ENCODE results near the gene THSD7B.

Gene THSD7B

GRCh38 chr2:137708311-137708710, 943.0 kb downstream of the THSD7B start:
- Histone ChIP-seq H2AK5ac (ENCODE audit: low read length, severe bottlenecking) (no peak overlapping the region), H3K4me3 (ENCODE audit: insufficient read depth in 1 of 2, low read depth in 1 of 2, low read length in 2 of 2) (no peak overlapping the region), H3K14ac (ENCODE audit: low read length in 2 of 2) (no peak overlapping the region), H2AFZ (ENCODE audit: low read depth, low read length) (no peak overlapping the region), H3K27ac (ENCODE audit: low read length, poor library complexity, severe bottlenecking) (no peak overlapping the region), H4K91ac (ENCODE audit: low read length) (no peak overlapping the region), H3K18ac (ENCODE audit: low read depth in 1 of 2, low read length in 2 of 2) (no peak overlapping the region), H2BK12ac (ENCODE audit: low read length in 2 of 2) (no peak overlapping the region), H2BK5ac (ENCODE audit: low read depth, low read length, poor library complexity, severe bottlenecking) (no peak overlapping the region), H3K27me3 (ENCODE audit: control insufficient read depth in 1 of 2, insufficient read depth in 1 of 2, low read length in 2 of 2) (no peaks in the 10 kb centered on the region), H3K9ac (ENCODE audit: low read length) (no peak overlapping the region), H4K8ac (ENCODE audit: low read length) (no peak overlapping the region), H2BK120ac (ENCODE audit: low read depth, low read length) (no peak overlapping the region), H3K4me2 (ENCODE audit: low read length, poor library complexity, severe bottlenecking) (no peak overlapping the region), H3K79me1 (replicated peaks; ENCODE audit: low read length, poor library complexity, severe bottlenecking) (no peaks in the 10 kb centered on the region), H3K4me1 (ENCODE audit: control insufficient read depth, insufficient read depth, low read depth, low read length) (peaks cover 14% of the 10 kb centered on the region), H3K36me3 (ENCODE audit: control insufficient read depth in 1 of 2, insufficient read depth in 2 of 2, low read depth in 1 of 2, low read length in 2 of 2) (no peaks in the 10 kb centered on the region), H3K4ac (ENCODE audit: low read depth in 1 of 2, low read length in 2 of 2) (no peak overlapping the region), H3K9me3 (ENCODE audit: control insufficient read depth, low read length) (peaks cover 24% of the 10 kb centered on the region), H2BK15ac (ENCODE audit: low read depth, poor library complexity, severe bottlenecking) (no peak overlapping the region), H3K23ac (ENCODE audit: low read length in 2 of 2) (no peak overlapping the region)
- 95% methylated on average over 5 of the region's 5 CpGs for WGBS
- no peak for DNase-seq

- DNase-seq = no peak
Measured at GRCh38 chr2:137715731-137716191, 950.4 kb downstream of the THSD7B start.

GRCh38 chr2:137718786-137719185, 953.4 kb downstream of the THSD7B start:
- no peak overlapping the region for H3K14ac ChIP-seq (ENCODE audit: low read length in 2 of 2)
- H3K4me3 ChIP-seq (ENCODE audit: insufficient read depth in 1 of 2, low read depth in 1 of 2, low read length in 2 of 2) = no peak overlapping the region
- H2BK12ac ChIP-seq (ENCODE audit: low read length in 2 of 2) = no peak overlapping the region
- H3K9ac ChIP-seq (ENCODE audit: low read length) = no peak overlapping the region
- H3K36me3 ChIP-seq (ENCODE audit: control insufficient read depth in 1 of 2, insufficient read depth in 2 of 2, low read depth in 1 of 2, low read length in 2 of 2) = no peaks in the 10 kb centered on the region
- DNase-seq = no peak
- no peak overlapping the region for H2BK5ac ChIP-seq (ENCODE audit: low read depth, low read length, poor library complexity, severe bottlenecking)
- no peak overlapping the region for H2AFZ ChIP-seq (ENCODE audit: low read depth, low read length)
- no peak overlapping the region for H2BK120ac ChIP-seq (ENCODE audit: low read depth, low read length)
- no peaks in the 10 kb centered on the region for H3K27me3 ChIP-seq (ENCODE audit: control insufficient read depth in 1 of 2, insufficient read depth in 1 of 2, low read length in 2 of 2)
- no peaks in the 10 kb centered on the region for H3K79me1 ChIP-seq (replicated peaks; ENCODE audit: low read length, poor library complexity, severe bottlenecking)
- no peaks in the 10 kb centered on the region for H3K4me1 ChIP-seq (ENCODE audit: control insufficient read depth, insufficient read depth, low read depth, low read length)
- WGBS = 90% methylated on average over 3 of the region's 3 CpGs
- no peak overlapping the region for H3K4ac ChIP-seq (ENCODE audit: low read depth in 1 of 2, low read length in 2 of 2)
- no peak overlapping the region for H3K23ac ChIP-seq (ENCODE audit: low read length in 2 of 2)
- no peak overlapping the region for H3K4me2 ChIP-seq (ENCODE audit: low read length, poor library complexity, severe bottlenecking)
- no peak overlapping the region for H3K27ac ChIP-seq (ENCODE audit: low read length, poor library complexity, severe bottlenecking)
- no peak overlapping the region for H4K8ac ChIP-seq (ENCODE audit: low read length)
- no peak overlapping the region for H4K91ac ChIP-seq (ENCODE audit: low read length)
- no peak overlapping the region for H2BK15ac ChIP-seq (ENCODE audit: low read depth, poor library complexity, severe bottlenecking)
- no peak overlapping the region for H2AK5ac ChIP-seq (ENCODE audit: low read length, severe bottlenecking)
- peaks cover 11% of the 10 kb centered on the region for H3K9me3 ChIP-seq (ENCODE audit: control insufficient read depth, low read length)
- H3K18ac ChIP-seq (ENCODE audit: low read depth in 1 of 2, low read length in 2 of 2) = no peak overlapping the region

More at GRCh38 chr2:137715731-137716191, 950.4 kb downstream of the THSD7B start:
- H2BK12ac ChIP-seq (ENCODE audit: low read length in 2 of 2) = no peak overlapping the region
- no peak overlapping the region for H2BK15ac ChIP-seq (ENCODE audit: low read depth, poor library complexity, severe bottlenecking)
- H3K9ac ChIP-seq (ENCODE audit: low read length) = no peak overlapping the region
- H2BK120ac ChIP-seq (ENCODE audit: low read depth, low read length) = no peak overlapping the region
- no peak overlapping the region for H2AK5ac ChIP-seq (ENCODE audit: low read length, severe bottlenecking)
- no peaks in the 10 kb centered on the region for H3K36me3 ChIP-seq (ENCODE audit: control insufficient read depth in 1 of 2, insufficient read depth in 2 of 2, low read depth in 1 of 2, low read length in 2 of 2)
- no peak overlapping the region for H2AFZ ChIP-seq (ENCODE audit: low read depth, low read length)
- no peaks in the 10 kb centered on the region for H3K4me1 ChIP-seq (ENCODE audit: control insufficient read depth, insufficient read depth, low read depth, low read length)
- H4K91ac ChIP-seq (ENCODE audit: low read length) = no peak overlapping the region
- peaks cover 11% of the 10 kb centered on the region for H3K9me3 ChIP-seq (ENCODE audit: control insufficient read depth, low read length)
- no peak overlapping the region for H3K4ac ChIP-seq (ENCODE audit: low read depth in 1 of 2, low read length in 2 of 2)
- H3K23ac ChIP-seq (ENCODE audit: low read length in 2 of 2) = no peak overlapping the region
- no peaks in the 10 kb centered on the region for H3K79me1 ChIP-seq (replicated peaks; ENCODE audit: low read length, poor library complexity, severe bottlenecking)
- no peak overlapping the region for H3K27ac ChIP-seq (ENCODE audit: low read length, poor library complexity, severe bottlenecking)
- WGBS = 82% methylated on average over 17 of the region's 17 CpGs
- no peaks in the 10 kb centered on the region for H3K27me3 ChIP-seq (ENCODE audit: control insufficient read depth in 1 of 2, insufficient read depth in 1 of 2, low read length in 2 of 2)
- H3K14ac ChIP-seq (ENCODE audit: low read length in 2 of 2) = no peak overlapping the region
- H2BK5ac ChIP-seq (ENCODE audit: low read depth, low read length, poor library complexity, severe bottlenecking) = no peak overlapping the region
- no peak overlapping the region for H3K4me2 ChIP-seq (ENCODE audit: low read length, poor library complexity, severe bottlenecking)
- H3K4me3 ChIP-seq (ENCODE audit: insufficient read depth in 1 of 2, low read depth in 1 of 2, low read length in 2 of 2) = no peak overlapping the region
- H4K8ac ChIP-seq (ENCODE audit: low read length) = no peak overlapping the region
- no peak overlapping the region for H3K18ac ChIP-seq (ENCODE audit: low read depth in 1 of 2, low read length in 2 of 2)

GRCh38 chr2:137721733-137722132, 956.4 kb downstream of the THSD7B start:
- Histone ChIP-seq H3K4me3 (ENCODE audit: insufficient read depth in 1 of 2, low read depth in 1 of 2, low read length in 2 of 2) (no peak overlapping the region), H2AK5ac (ENCODE audit: low read length, severe bottlenecking) (no peak overlapping the region), H4K8ac (ENCODE audit: low read length) (no peak overlapping the region), H4K91ac (ENCODE audit: low read length) (no peak overlapping the region), H3K4me1 (ENCODE audit: control insufficient read depth, insufficient read depth, low read depth, low read length) (no peaks in the 10 kb centered on the region), H2BK15ac (ENCODE audit: low read depth, poor library complexity, severe bottlenecking) (no peak overlapping the region), H3K27ac (ENCODE audit: low read length, poor library complexity, severe bottlenecking) (no peak overlapping the region), H3K4ac (ENCODE audit: low read depth in 1 of 2, low read length in 2 of 2) (no peak overlapping the region), H2BK5ac (ENCODE audit: low read depth, low read length, poor library complexity, severe bottlenecking) (no peak overlapping the region), H3K79me1 (replicated peaks; ENCODE audit: low read length, poor library complexity, severe bottlenecking) (no peaks in the 10 kb centered on the region), H3K9ac (ENCODE audit: low read length) (no peak overlapping the region), H3K23ac (ENCODE audit: low read length in 2 of 2) (no peak overlapping the region), H3K36me3 (ENCODE audit: control insufficient read depth in 1 of 2, insufficient read depth in 2 of 2, low read depth in 1 of 2, low read length in 2 of 2) (no peaks in the 10 kb centered on the region), H3K18ac (ENCODE audit: low read depth in 1 of 2, low read length in 2 of 2) (no peak overlapping the region), H2BK120ac (ENCODE audit: low read depth, low read length) (no peak overlapping the region), H3K14ac (ENCODE audit: low read length in 2 of 2) (no peak overlapping the region), H2BK12ac (ENCODE audit: low read length in 2 of 2) (no peak overlapping the region), H3K9me3 (ENCODE audit: control insufficient read depth, low read length) (peaks cover 8% of the 10 kb centered on the region), H2AFZ (ENCODE audit: low read depth, low read length) (no peak overlapping the region), H3K4me2 (ENCODE audit: low read length, poor library complexity, severe bottlenecking) (no peak overlapping the region), H3K27me3 (ENCODE audit: control insufficient read depth in 1 of 2, insufficient read depth in 1 of 2, low read length in 2 of 2) (no peaks in the 10 kb centered on the region)
- WGBS = no CpG with 5 or more reads among the region's 1 CpG
- no peak for DNase-seq

Data from mesenchymal stem cell (in vitro differentiated cells and primary cell).